ENCODE measurements around the gene SEMA5A.

DNA sequence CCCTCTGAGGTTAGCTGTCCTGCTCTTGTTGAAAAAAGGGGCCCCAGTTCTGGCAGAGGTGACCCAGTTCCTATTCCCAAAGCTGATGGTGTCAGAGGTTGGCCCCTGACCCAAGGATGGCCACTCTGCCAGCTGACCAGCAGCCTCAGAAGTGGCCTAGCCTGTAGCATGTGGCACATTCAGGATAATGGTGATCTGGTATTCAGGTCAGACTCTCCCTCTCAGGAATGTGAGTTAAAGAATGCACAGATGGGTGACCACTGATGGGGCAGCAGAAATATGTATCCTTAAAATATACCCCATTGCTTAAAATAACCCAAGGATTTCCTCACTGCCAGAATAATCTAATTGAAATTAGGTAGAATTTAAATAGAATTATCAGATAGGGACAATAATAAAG is 369.2 kb downstream of the SEMA5A start:
- TF ChIP-seq, protein P1, sequence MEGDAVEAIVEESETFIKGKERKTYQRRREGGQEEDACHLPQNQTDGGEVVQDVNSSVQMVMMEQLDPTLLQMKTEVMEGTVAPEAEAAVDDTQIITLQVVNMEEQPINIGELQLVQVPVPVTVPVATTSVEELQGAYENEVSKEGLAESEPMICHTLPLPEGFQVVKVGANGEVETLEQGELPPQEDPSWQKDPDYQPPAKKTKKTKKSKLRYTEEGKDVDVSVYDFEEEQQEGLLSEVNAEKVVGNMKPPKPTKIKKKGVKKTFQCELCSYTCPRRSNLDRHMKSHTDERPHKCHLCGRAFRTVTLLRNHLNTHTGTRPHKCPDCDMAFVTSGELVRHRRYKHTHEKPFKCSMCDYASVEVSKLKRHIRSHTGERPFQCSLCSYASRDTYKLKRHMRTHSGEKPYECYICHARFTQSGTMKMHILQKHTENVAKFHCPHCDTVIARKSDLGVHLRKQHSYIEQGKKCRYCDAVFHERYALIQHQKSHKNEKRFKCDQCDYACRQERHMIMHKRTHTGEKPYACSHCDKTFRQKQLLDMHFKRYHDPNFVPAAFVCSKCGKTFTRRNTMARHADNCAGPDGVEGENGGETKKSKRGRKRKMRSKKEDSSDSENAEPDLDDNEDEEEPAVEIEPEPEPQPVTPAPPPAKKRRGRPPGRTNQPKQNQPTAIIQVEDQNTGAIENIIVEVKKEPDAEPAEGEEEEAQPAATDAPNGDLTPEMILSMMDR (IDR thresholded peaks at IDR 0.05) = no peak
- TF ChIP-seq POLR2A (IDR thresholded peaks at IDR 0.05) = no peak
- no peak for TF ChIP-seq POLR2AphosphoS5 (IDR thresholded peaks at IDR 0.05)

Data from breast epithelium (tissue), 3 donors.